NCI-H510A treated with DMSO at 0.1 percent for 48 hours (cell line): ENCODE data around the gene CATSPER1.

ENCODE experiments used
- DNase-seq: peaks from one replicate; lab custom pipeline; 2025; lab: John Stamatoyannopoulos, UW

Gene CATSPER1

GRCh38 chr11:66026017-66026529 lies at the start of gene CATSPER1:
TSS of gene CATSPER1 (minus strand) at chr11:66026479. CDS start at chr11:66026379, 100 bp downstream.
- DNase-seq, result no peak

GRCh38 chr11:66075273-66075672 lies 49.0 kb upstream of the CATSPER1 start:
- DNase-seq, result no peak

GRCh38 chr11:66073669-66074068 lies 47.4 kb upstream of the CATSPER1 start:
- no peak for DNase-seq

- no peak for DNase-seq
Measured at GRCh38 chr11:66072518-66072917, 46.2 kb upstream of the CATSPER1 start.

DNA sequence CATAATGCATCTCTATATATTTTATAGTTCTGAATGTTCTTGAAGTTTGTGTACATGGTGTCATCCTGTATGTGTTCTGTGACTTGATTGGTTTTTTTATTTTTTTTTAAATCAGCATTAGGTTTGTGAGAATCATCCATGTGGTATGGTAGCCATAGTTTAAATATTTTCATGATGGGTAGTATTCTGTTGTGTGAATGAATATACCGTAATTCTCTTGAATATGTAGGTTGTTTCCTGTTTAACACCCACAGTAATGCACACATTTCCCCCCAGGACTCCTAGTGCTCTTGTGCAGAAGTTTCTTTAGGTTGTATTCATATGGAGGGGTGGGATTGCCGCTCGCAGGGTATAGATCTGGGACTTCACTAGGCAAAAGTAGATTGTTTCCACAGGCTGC lies 45.8 kb upstream of the CATSPER1 start:
- DNase-seq, result no peak

- no peak for DNase-seq
Measured at GRCh38 chr11:66071381-66071801, 45.1 kb upstream of the CATSPER1 start.

DNA sequence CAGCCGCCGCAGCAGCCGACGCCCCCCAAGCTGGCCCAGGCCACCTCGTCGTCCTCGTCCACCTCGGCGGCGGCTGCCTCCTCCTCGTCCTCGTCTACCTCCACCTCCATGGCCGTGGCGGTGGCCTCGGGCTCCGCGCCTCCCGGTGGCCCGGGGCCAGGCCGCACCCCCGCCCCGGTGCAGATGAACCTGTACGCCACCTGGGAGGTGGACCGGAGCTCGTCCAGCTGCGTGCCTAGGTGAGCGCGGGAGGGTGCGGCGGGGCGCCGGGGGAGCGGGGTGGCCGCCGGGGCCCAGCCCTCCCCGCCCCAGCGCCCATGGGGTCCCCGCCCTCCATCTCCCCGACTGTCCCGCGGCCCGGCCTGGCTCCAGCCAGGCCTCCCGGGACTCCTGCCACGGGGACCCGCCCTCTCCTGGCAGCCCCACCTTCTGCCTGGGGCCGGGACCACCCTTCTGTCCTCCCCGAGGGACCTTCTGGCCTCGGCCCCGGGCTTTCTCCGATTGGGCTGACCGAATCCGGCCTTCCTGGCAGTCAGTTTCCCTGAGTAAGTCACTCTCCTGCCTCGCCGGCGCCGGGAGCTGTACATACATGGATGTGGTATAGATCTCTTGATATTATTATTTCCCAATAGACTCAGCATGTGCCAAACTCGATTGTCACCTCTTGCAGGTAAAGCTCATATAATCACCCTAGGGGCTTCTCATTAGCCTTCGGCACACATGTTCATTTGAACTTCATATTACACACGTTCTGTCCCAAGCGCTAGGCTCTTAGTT lies 44.5 kb upstream of the CATSPER1 start:
- no peak for DNase-seq

GRCh38 chr11:66069715-66070603 lies 43.7 kb upstream of the CATSPER1 start, which contains the start of gene PACS1:
TSS of gene PACS1 (plus strand) at chr11:66070272. CDS start at chr11:66070487, 215 bp downstream.
- DNase-seq, result no peak

DNA sequence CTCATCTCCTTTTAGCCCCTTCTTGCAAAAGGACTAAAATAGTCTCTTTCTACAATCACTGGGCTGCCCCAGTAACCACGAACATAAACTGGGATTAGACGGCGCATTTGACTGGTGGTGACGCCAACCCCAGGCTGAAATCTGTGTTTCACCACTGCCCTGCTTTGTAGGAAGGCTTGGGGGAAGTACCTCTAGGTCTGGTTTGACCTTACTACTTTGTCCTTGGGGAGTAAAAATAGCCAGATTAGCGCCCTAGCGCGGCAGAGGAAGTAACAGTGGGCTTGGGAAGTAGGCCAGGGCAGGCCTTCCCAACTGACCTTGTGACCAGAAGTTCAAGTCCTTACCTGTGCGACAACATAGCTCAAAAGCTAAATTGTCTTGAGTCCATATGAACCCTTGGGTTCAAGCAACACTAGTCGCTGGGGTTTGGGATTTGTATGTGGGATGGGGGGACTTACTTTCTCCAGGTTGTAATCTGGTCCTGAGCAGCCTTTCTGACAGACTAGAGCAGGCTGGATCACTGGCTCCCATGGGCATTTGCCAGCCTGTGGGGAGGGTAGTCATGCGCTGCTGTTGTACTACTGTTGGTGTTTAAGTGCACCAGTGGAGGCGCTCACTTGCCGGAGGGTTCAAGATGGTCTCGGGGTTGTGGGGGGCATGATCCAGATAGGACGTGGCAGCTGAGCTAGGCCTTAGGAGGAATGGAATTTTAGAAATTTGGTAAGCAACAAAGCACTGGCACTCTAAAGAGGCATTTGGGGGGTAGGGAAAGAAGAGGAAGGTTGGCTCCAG lies 42.8 kb upstream of the CATSPER1 start:
- DNase-seq, result no peak

- DNase-seq, result peak; percentile 82
Measured at GRCh38 chr11:66068154-66068821, 42.0 kb upstream of the CATSPER1 start.

GRCh38 chr11:66067640-66068039 lies 41.4 kb upstream of the CATSPER1 start:
- no peak for DNase-seq

DNA sequence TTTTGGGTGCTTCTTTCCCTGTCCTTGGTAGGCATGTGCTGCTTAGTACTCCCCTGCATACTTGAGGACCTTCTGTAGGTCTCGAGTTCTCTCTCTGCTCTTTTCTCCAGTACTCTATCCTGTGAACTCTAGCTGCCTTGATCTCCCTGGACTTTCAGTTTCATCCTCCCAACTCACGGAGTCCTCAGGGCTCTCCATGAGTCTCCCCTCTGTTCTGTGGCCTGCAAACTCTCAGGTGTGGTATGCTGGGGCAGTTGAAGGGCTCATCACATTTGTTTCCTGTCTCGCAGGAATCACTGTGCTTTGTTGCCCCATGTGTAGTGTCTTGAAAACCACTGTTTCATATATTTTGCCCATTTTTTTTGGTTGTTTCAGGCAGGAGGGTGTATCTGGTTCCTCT lies 40.5 kb upstream of the CATSPER1 start:
- no peak for DNase-seq

DNA sequence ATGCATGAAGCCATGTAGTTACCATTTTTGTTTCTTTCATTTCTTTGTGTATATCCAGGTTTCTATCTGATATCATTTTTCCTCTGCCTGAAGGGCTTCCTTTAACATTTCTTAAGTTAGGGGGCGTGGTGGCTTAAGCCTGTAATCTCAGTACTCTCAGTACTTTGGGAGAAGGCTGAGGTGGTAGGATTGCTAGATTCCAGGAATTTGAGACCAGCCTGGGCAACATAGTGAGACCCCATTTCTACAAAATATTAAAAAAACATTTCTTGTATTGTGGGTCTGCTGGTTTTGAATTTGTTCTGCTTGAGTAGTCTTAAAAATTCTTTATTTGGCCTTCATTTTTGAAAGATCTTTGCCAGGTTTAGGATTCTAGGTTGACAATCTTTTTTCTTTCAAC lies 38.3 kb upstream of the CATSPER1 start:
- DNase-seq, result no peak

- DNase-seq, result no peak
Measured at GRCh38 chr11:66063900-66064299, 37.6 kb upstream of the CATSPER1 start.

DNA sequence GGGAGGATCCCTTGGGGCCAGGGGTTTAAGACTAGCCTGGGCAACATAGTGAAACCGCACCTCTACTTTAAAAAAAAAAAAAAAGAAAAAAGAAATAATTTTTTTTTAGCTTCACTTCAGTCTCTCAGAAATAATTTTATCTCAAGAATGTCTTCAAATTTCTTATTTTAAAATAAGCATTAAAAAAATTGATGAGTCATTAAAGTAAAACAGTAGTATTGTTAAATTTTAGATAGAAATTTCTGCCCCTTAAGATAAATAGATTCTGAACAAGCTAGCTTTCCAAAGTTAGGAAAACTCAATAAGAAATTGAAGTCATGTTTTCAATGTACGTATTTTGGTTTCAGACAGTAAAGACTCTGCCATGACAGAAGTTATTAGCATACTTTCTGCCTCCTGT lies 36.1 kb upstream of the CATSPER1 start:
- no peak for DNase-seq

DNA sequence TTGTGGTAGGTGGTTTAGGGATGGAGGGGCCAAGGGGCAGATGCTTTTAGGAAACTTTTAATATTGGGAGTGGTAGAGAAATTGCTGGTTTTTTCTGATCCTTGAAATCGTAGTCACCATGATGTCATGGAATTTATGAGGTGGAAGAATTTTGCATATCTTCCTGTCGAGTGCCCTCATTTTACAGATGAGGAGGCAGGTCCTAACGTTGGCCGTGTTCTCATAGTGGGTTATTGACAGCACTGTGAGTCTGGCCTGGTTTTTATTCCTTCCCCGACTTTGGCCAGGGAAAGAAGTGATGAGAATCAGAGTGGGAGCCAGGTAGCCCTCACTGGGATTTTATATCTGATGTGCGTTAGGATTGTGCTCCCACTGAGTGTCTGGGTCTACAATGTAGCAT lies 35.0 kb upstream of the CATSPER1 start:
- DNase-seq, result no peak

- DNase-seq, result no peak
Measured at GRCh38 chr11:66059966-66060680, 33.8 kb upstream of the CATSPER1 start.

DNA sequence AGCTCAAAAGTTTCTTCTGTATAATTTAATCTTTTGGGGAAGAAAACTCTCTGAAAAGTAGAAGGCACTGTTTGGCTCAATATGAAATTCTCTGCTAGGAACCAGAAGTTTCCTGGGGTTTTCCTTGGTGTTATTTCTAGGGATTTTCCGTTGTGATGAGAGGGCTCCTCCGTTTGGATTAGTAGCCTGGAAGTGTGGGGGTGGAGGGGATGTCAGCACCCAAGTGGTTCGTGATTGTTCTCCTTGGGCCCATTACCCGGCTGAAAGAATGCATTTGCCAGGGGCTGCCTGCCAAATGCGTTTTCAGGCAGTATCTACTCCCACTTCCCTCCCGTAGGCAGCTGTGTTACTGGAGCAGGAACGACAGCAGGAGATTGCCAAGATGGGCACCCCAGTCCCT lies 30.2 kb upstream of the CATSPER1 start:
- DNase-seq, result no peak

GRCh38 chr11:66055021-66055420 lies 28.7 kb upstream of the CATSPER1 start:
- no peak for DNase-seq

- no peak for DNase-seq
Measured at GRCh38 chr11:66052664-66052982, 26.3 kb upstream of the CATSPER1 start.
